ENCODE measurements around the gene RAB11FIP5.
"Not testable (repeated sequence)": the region's sequence is repeated elsewhere in the genome, so short reads cannot be mapped to it uniquely, and the experiment has no call there.

RAB11FIP5 gene

GRCh38 chr2:73111073-73112025 lies 1.4 kb downstream of the RAB11FIP5 start:
- DNase-seq (ENCODE audit: low read depth in 2 of 3, low spot score in 2 of 3), result no peak

- no peak for DNase-seq (ENCODE audit: low read depth in 2 of 3, low spot score in 2 of 3)
Observed at GRCh38 chr2:73110168-73111072, 2.3 kb downstream of the RAB11FIP5 start.

GRCh38 chr2:73109431-73110167 lies 3.1 kb downstream of the RAB11FIP5 start:
- no peak for DNase-seq (ENCODE audit: low read depth in 2 of 3, low spot score in 2 of 3)

- DNase-seq (ENCODE audit: low read depth in 2 of 3, low spot score in 2 of 3), result no peak
Observed at GRCh38 chr2:73107211-73107926, 5.4 kb downstream of the RAB11FIP5 start.

GRCh38 chr2:73106791-73107190 lies 6.0 kb downstream of the RAB11FIP5 start:
- DNase-seq (ENCODE audit: low read depth in 2 of 3, low spot score in 2 of 3), result no peak

- no peak for DNase-seq (ENCODE audit: low read depth in 2 of 3, low spot score in 2 of 3)
Observed at GRCh38 chr2:73105511-73105971, 7.2 kb downstream of the RAB11FIP5 start.

- no peak for DNase-seq (ENCODE audit: low read depth in 2 of 3, low spot score in 2 of 3)
Observed at GRCh38 chr2:73104933-73105332, 7.8 kb downstream of the RAB11FIP5 start.

GRCh38 chr2:73103018-73103542 lies 9.7 kb downstream of the RAB11FIP5 start:
- no peak for DNase-seq (ENCODE audit: low read depth in 2 of 3, low spot score in 2 of 3)

- no peak for DNase-seq (ENCODE audit: low read depth in 2 of 3, low spot score in 2 of 3)
Observed at GRCh38 chr2:73101626-73102256, 11.0 kb downstream of the RAB11FIP5 start.

- DNase-seq (ENCODE audit: low read depth in 2 of 3, low spot score in 2 of 3), result no peak
Observed at GRCh38 chr2:73100956-73101355, 11.8 kb downstream of the RAB11FIP5 start.

GRCh38 chr2:73099486-73099885 lies 13.3 kb downstream of the RAB11FIP5 start:
- DNase-seq (ENCODE audit: low read depth in 2 of 3, low spot score in 2 of 3), result no peak

GRCh38 chr2:73095910-73096309 lies 16.8 kb downstream of the RAB11FIP5 start:
- DNase-seq (ENCODE audit: low read depth in 2 of 3, low spot score in 2 of 3), result no peak

- not testable (repeated sequence) for DNase-seq (ENCODE audit: low read depth in 2 of 3, low spot score in 2 of 3)
Observed at GRCh38 chr2:73093601-73094218, 19.0 kb downstream of the RAB11FIP5 start.

- DNase-seq (ENCODE audit: low read depth in 2 of 3, low spot score in 2 of 3), result no peak
Observed at GRCh38 chr2:73092146-73092783, 20.5 kb downstream of the RAB11FIP5 start.

- no peak for DNase-seq (ENCODE audit: low read depth in 2 of 3, low spot score in 2 of 3)
Observed at GRCh38 chr2:73091696-73092095, 21.1 kb downstream of the RAB11FIP5 start.

GRCh38 chr2:73091164-73091563 lies 21.6 kb downstream of the RAB11FIP5 start:
- no peak for DNase-seq (ENCODE audit: low read depth in 2 of 3, low spot score in 2 of 3)

- no peak for DNase-seq (ENCODE audit: low read depth in 2 of 3, low spot score in 2 of 3)
Observed at GRCh38 chr2:73089270-73090030, 23.3 kb downstream of the RAB11FIP5 start.

- DNase-seq (ENCODE audit: low read depth in 2 of 3, low spot score in 2 of 3), result no peak
Observed at GRCh38 chr2:73088703-73089102, 24.0 kb downstream of the RAB11FIP5 start.

Measured in activated CD8-positive, alpha-beta memory T cell treated with anti-CD3 and anti-CD28 coated beads for 48 hours (primary cell).